Measurements from ENCODE around the gene LINC01488. TPM values are rescaled to one million over a fixed set of nuclear protein-coding genes. Genes with fewer than 3 reads are reported as not detected.

Gene LINC01488
- total RNA-seq, 4 donors from 2014 or later, result not detected

GRCh38 chr11:69483691-69484426 lies 2.4 kb downstream of the LINC01488 start:
- Histone ChIP-seq H3K4me1 (peaks cover 10 to 20% (median 13%) of the 10 kb centered on the region in 4 donors), H3K36me3 (no peaks in the 10 kb centered on the region), H3K9me3 (no peaks in the 10 kb centered on the region), H3K4me3 (no peak overlapping the region), H3K27ac (no peak overlapping the region), H3K27me3 (no peaks in the 10 kb centered on the region)
- TF ChIP-seq EP300 (IDR thresholded peaks at IDR 0.05; ENCODE audit: low read depth), result no peak
- TF ChIP-seq CTCF (IDR thresholded peaks at IDR 0.05), result no peak
- no peak for TF ChIP-seq POLR2AphosphoS5 (IDR thresholded peaks at IDR 0.05)
- no peak for TF ChIP-seq POLR2A (IDR thresholded peaks at IDR 0.05)
- no peak for DNase-seq
- intact Hi-C loops (cut with DNase I; ENCODE audit: low total_unique reads) (no loop called here), in situ Hi-C loops (cut with MboI; ENCODE audit: low pct_ligation_motif_present in 1 of 4, low pct_unique_long_range_greater_than_20kb in 1 of 4, low sequenced_read_pairs in 3 of 4) (no loop called here)
- WGBS, 2 donors (ENCODE audit: low coverage in 1 of 2), result 58 to 100% methylated on average over 2 to 24 of the region's 25 CpGs

GRCh38 chr11:69484427-69485259 lies 3.2 kb downstream of the LINC01488 start:
- intact Hi-C loops (cut with DNase I; ENCODE audit: low total_unique reads), result no loop called here
- peaks cover 10 to 20% (median 13%) of the 10 kb centered on the region in 4 donors for H3K4me1 ChIP-seq
- DNase-seq, result no peak
- H3K36me3 ChIP-seq, result no peaks in the 10 kb centered on the region
- no peaks in the 10 kb centered on the region for H3K27me3 ChIP-seq
- TF ChIP-seq EP300 (IDR thresholded peaks at IDR 0.05; ENCODE audit: low read depth) (no peak), POLR2AphosphoS5 (IDR thresholded peaks at IDR 0.05) (no peak), POLR2A (IDR thresholded peaks at IDR 0.05) (no peak)
- H3K4me3 ChIP-seq, result no peak overlapping the region
- 86% methylated on average over 13 of the region's 13 CpGs; no CpG with 5 or more reads in 1 of the 2 donors for WGBS, 2 donors (ENCODE audit: low coverage in 1 of 2)
- in situ Hi-C loops (cut with MboI; ENCODE audit: low pct_ligation_motif_present in 1 of 4, low pct_unique_long_range_greater_than_20kb in 1 of 4, low sequenced_read_pairs in 3 of 4), result no loop called here
- H3K27ac ChIP-seq, result no peak overlapping the region
- no peaks in the 10 kb centered on the region for H3K9me3 ChIP-seq

- Histone ChIP-seq H3K27ac (no peak overlapping the region), H3K9me3 (no peaks in the 10 kb centered on the region), H3K36me3 (no peaks in the 10 kb centered on the region), H3K27me3 (no peaks in the 10 kb centered on the region), H3K4me1 (peaks cover 6 to 14% (median 8%) of the 10 kb centered on the region in 4 donors), H3K4me3 (no peak overlapping the region)
- no peak for DNase-seq
- in situ Hi-C loops (cut with MboI; ENCODE audit: low pct_ligation_motif_present in 1 of 4, low pct_unique_long_range_greater_than_20kb in 1 of 4, low sequenced_read_pairs in 3 of 4), result no loop called here
- TF ChIP-seq POLR2AphosphoS5 (IDR thresholded peaks at IDR 0.05) (no peak), POLR2A (IDR thresholded peaks at IDR 0.05) (no peak), CTCF (IDR thresholded peaks at IDR 0.05) (no peak), EP300 (IDR thresholded peaks at IDR 0.05; ENCODE audit: low read depth) (no peak)
- 85% methylated on average over 9 of the region's 11 CpGs; no CpG with 5 or more reads in 1 of the 2 donors for WGBS, 2 donors (ENCODE audit: low coverage in 1 of 2)
- intact Hi-C loops (cut with DNase I; ENCODE audit: low total_unique reads), result no loop called here
Observed at GRCh38 chr11:69485337-69486041, 4.0 kb downstream of the LINC01488 start.

GRCh38 chr11:69486056-69486772 lies 4.8 kb downstream of the LINC01488 start:
- peaks cover 0 to 7% (median 1%) of the 10 kb centered on the region in 4 donors for H3K4me1 ChIP-seq
- no peak for DNase-seq
- H3K27me3 ChIP-seq, result no peaks in the 10 kb centered on the region
- WGBS, 2 donors (ENCODE audit: low coverage in 1 of 2), result 83 to 86% methylated on average over 7 to 14 of the region's 17 CpGs
- H3K9me3 ChIP-seq, result no peaks in the 10 kb centered on the region
- TF ChIP-seq CTCF (IDR thresholded peaks at IDR 0.05), result no peak
- H3K27ac ChIP-seq, result no peak overlapping the region
- intact Hi-C loops (cut with DNase I; ENCODE audit: low total_unique reads), result no loop called here
- no peaks in the 10 kb centered on the region for H3K36me3 ChIP-seq
- in situ Hi-C loops (cut with MboI; ENCODE audit: low pct_ligation_motif_present in 1 of 4, low pct_unique_long_range_greater_than_20kb in 1 of 4, low sequenced_read_pairs in 3 of 4), result no loop called here
- no peak overlapping the region for H3K4me3 ChIP-seq

Measured in transverse colon (tissue), 4 donors.